Spinal cord (tissue), 10 donors: ENCODE measurements around the gene HSD3B7. TPM values are rescaled to one million over a fixed set of nuclear protein-coding genes. Genes with fewer than 3 reads are reported as not detected.

Experiments
- DNase-seq, 6 donors: peaks; one replicate each; pipeline versions ENCODE4 v3.0.0 to v3.0.0-alpha.2; 2013 to 2015; ENCODE audit warnings: low spot score in 6 of 6, low read depth in 4 of 6
- H3K27ac ChIP-seq: one replicate; pipeline ENCODE4 v1.5.1; 2013; ENCODE audit warnings: low read depth, low read length, control low read depth
- H3K27me3 ChIP-seq: one replicate; pipeline ENCODE4 v1.6.1; 2013; ENCODE audit warnings: low read length; ENCODE audit not compliant: control insufficient read depth, insufficient read depth
- H3K36me3 ChIP-seq: one replicate; pipeline ENCODE4 v1.6.1; 2013; ENCODE audit warnings: low read length; ENCODE audit not compliant: control insufficient read depth, insufficient read depth
- H3K4me1 ChIP-seq: one replicate; pipeline ENCODE4 v1.6.1; 2013; ENCODE audit warnings: low read length; ENCODE audit not compliant: control insufficient read depth, insufficient read depth
- H3K4me3 ChIP-seq: one replicate; pipeline ENCODE4 v1.5.1; 2013; ENCODE audit warnings: low read depth, low read length, control low read depth
- H3K9me3 ChIP-seq: one replicate; pipeline ENCODE4 v1.6.1; 2013; ENCODE audit warnings: low read length; ENCODE audit not compliant: control insufficient read depth, insufficient read depth
- WGBS: methylation state at CpG from one replicate; pipeline ENCODE4 v1.1.5; 2013; ENCODE audit warnings: missing lambda C conversion rate; ENCODE audit not compliant: insufficient coverage; 5-methylcytosine and 5-hydroxymethylcytosine counted together
- polyA plus RNA-seq, 2 donors: library from polyadenylated mRNA; unstranded; fragments of 120-200 nt; gene quantifications; one replicate each; pipeline ENCODE4 v1.2.1, GENCODE V29; 2013; ENCODE audit not compliant: insufficient read length in 2 of 2
- total RNA-seq, 2 donors: library from RNA; depleted of rRNA in 1 of 2; stranded (reverse); fragments of 120-200 nt in 1 of 2; fragments of >200 nt in 1 of 2; gene quantifications; one replicate each; pipeline versions ENCODE4 v1.2.3 to v1.2.4, GENCODE V29; 2013 to 2014
- donor health status: healthy.

The HSD3B7 gene
- total and polyA plus RNA-seq, 4 donors: 5.7 to 14.7 (median 8.4) TPM

- Histone ChIP-seq H3K4me3 (no peak overlapping the region), H3K9me3 (no peaks in the 10 kb centered on the region), H3K4me1 (peaks cover 17% of the 10 kb centered on the region), H3K27me3 (no peaks in the 10 kb centered on the region), H3K27ac (no peak overlapping the region), H3K36me3 (peaks cover 95% of the 10 kb centered on the region)
- no peak for DNase-seq
- 91% methylated on average over 30 of the region's 30 CpGs for WGBS
These were observed 2.7 kb downstream of the HSD3B7 start for GRCh38 chr16:30987581-30988190.

DNA sequence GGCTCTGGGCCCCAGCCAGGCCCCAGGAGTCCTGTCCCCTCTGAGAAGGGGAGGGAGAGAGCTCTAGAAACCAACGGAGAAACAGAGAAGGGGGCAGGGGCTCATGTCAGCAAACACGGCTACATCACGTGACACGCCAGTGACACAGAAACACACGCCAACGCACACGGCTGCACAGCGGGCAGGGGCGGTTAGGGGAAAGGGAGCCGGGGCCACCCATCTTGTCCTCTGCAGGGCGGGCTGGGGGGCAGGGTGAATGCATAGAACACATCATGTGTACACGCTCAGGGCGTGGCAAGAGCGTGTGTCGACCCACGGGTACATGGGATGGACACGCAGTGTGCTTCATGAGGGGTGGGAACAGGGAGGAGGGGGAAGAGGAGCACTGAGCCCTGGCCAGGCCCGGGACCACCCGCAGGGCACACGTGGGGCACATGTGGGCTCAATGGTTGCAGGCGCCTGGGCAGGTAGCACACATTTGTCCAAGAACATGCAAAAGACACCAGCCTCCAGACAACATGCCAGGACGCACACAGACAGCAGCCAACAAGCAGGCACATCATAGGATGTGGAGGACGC lies 4.6 kb downstream of the HSD3B7 start:
- WGBS: 90% methylated on average over 20 of the region's 23 CpGs
- Histone ChIP-seq H3K27me3 (no peaks in the 10 kb centered on the region), H3K4me1 (peaks cover 11% of the 10 kb centered on the region), H3K9me3 (no peaks in the 10 kb centered on the region), H3K4me3 (no peak overlapping the region), H3K27ac (no peak overlapping the region), H3K36me3 (peaks cover 94% of the 10 kb centered on the region)
- DNase-seq: no peak

GRCh38 chr16:30990105-30990504 lies 5.1 kb downstream of the HSD3B7 start:
- no peak for DNase-seq
- 86% methylated on average over 8 of the region's 12 CpGs for WGBS
- peaks cover 6% of the 10 kb centered on the region for H3K4me1 ChIP-seq
- no peaks in the 10 kb centered on the region for H3K27me3 ChIP-seq
- peaks cover 92% of the 10 kb centered on the region for H3K36me3 ChIP-seq
- no peaks in the 10 kb centered on the region for H3K9me3 ChIP-seq
- no peak overlapping the region for H3K4me3 ChIP-seq
- no peak overlapping the region for H3K27ac ChIP-seq

DNA sequence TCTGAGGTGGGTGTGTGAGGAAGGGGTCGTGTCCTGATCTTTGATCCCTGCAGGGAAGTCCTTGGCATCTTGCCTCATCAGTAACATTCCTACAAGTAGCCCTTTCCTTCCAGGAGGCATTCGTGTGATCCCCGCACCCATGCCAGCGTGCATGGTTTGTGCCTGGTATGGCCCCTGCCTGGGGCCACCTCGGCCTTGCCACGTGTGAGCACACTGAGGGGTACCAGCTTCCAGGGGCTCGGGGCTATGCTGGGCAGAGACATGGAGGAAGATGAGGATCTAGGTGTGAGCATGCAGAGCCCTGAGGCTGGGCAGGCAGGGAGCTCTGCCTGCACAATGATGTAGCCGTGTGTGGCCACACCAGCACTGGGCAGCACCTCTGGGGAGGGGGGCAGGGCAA lies 6.0 kb downstream of the HSD3B7 start:
- Histone ChIP-seq H3K36me3 (peaks cover 82% of the 10 kb centered on the region), H3K27me3 (no peaks in the 10 kb centered on the region), H3K4me1 (no peaks in the 10 kb centered on the region), H3K9me3 (no peaks in the 10 kb centered on the region), H3K4me3 (no peak overlapping the region), H3K27ac (no peak overlapping the region)
- 69% methylated on average over 7 of the region's 8 CpGs for WGBS
- no peak for DNase-seq

GRCh38 chr16:30992276-30992780 lies 7.3 kb downstream of the HSD3B7 start:
- no peak overlapping the region for H3K27ac ChIP-seq
- no peaks in the 10 kb centered on the region for H3K27me3 ChIP-seq
- peaks cover 82% of the 10 kb centered on the region for H3K36me3 ChIP-seq
- no peak overlapping the region for H3K4me3 ChIP-seq
- DNase-seq: no peak
- WGBS: 95% methylated on average over 10 of the region's 21 CpGs
- H3K4me1 ChIP-seq: peaks cover 8% of the 10 kb centered on the region
- H3K9me3 ChIP-seq: no peaks in the 10 kb centered on the region

DNA sequence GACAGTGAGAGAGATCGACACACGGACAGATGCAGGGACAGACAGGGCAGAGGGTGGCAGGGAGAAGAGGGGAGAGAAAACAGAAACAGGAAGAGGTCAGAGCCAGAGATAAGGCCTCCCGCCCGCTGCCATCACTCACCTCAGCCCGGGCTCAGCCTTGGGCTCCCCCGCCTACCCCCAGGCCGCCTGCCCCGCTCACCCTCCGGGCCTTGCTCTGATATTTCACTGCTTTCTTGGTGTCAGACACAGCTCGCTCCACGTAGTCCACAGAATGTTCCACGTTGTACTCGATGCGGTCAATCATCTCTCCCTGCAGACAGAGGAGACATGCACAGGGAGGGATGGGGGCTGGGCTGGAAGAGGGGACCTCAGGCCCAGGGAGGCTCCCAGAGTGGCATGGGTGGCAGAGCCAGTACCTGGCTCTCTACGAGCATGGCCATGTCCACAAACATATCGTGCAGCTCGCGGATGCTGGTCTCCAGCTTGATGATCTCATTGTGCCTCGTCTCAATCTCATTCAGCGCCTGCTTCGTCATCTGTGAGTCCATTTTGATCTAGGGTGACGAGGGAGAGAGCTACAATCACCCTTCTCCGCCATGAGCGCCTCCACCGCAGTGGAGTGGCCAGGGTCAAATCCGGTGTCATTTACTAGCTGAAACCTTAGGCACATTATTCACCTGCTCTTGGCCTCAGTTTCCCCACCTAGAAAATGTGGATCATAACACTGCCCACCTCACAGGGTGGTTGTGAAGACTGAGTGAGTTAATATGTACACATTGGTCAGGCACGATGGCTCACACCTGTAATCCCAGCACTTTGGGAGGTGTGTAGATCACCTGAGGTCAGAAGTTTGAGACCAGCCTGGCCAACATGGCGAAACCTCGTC lies 8.2 kb downstream of the HSD3B7 start:
- no peak overlapping the region for H3K27ac ChIP-seq

GRCh38 chr16:30995927-30996323 lies 10.9 kb downstream of the HSD3B7 start:
- peaks cover 13% of the 10 kb centered on the region for H3K4me1 ChIP-seq
- peaks cover 69% of the 10 kb centered on the region for H3K36me3 ChIP-seq
- no peaks in the 10 kb centered on the region for H3K9me3 ChIP-seq
- H3K4me3 ChIP-seq: no peak overlapping the region
- DNase-seq: no peak
- H3K27me3 ChIP-seq: no peaks in the 10 kb centered on the region
- 89% methylated on average over 8 of the region's 11 CpGs for WGBS
- H3K27ac ChIP-seq: no peak overlapping the region

More for the DNA sequence above, 8.2 kb downstream of the HSD3B7 start:
- Histone ChIP-seq H3K27me3 (no peaks in the 10 kb centered on the region), H3K36me3 (peaks cover 81% of the 10 kb centered on the region), H3K4me3 (no peak overlapping the region), H3K4me1 (peaks cover 13% of the 10 kb centered on the region), H3K9me3 (no peaks in the 10 kb centered on the region)
- no peak for DNase-seq
- 87% methylated on average over 19 of the region's 29 CpGs for WGBS

GRCh38 chr16:30996324-30996984 lies 11.4 kb downstream of the HSD3B7 start:
- Histone ChIP-seq H3K4me1 (peaks cover 13% of the 10 kb centered on the region), H3K9me3 (no peaks in the 10 kb centered on the region), H3K27ac (no peak overlapping the region), H3K27me3 (no peaks in the 10 kb centered on the region), H3K36me3 (peaks cover 68% of the 10 kb centered on the region), H3K4me3 (peak overlapping the region; percentile 26)
- 42% methylated on average over 15 of the region's 23 CpGs for WGBS
- DNase-seq: no peak

DNA sequence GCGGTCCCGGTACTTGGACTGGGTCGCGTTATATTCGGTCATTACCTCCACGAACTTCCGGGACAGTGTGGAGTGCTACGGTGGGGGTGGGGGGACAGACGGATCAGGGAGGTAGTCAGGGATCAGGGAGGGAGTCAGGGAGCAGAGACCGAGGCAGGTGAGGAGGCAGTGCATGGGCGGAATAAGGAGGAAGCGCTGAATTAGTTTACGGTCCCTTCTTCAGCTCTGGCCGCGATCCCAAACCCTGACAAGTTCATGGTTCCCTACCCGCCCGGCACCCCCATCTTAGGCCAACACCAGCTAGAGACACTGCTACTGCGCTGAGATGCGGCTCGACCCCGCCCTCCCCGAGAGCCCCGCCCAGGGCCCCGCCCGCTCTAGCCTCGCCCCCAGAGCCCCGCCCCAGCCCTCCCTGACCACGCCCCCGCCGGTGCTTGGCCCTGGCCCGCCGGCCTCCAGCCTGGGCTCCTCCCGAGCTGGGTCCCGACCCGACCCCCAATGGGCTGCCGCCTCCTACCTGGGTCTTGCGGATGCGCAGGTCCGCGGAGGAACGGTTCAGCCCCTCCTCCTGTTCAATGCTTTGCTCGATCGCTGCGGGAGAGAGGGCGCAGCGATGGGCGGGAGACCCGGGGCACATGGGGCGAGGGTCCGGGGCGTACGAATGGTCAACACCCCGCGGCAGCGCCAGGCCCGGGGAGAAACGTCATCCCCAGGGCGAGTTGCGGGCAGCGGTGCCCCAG lies 12.1 kb downstream of the HSD3B7 start:
- 6% methylated on average over 57 of the region's 60 CpGs for WGBS
- Histone ChIP-seq H3K4me1 (peaks cover 13% of the 10 kb centered on the region), H3K27ac (no peak overlapping the region), H3K36me3 (peaks cover 69% of the 10 kb centered on the region), H3K4me3 (peak overlapping the region; percentile 31), H3K27me3 (no peaks in the 10 kb centered on the region), H3K9me3 (no peaks in the 10 kb centered on the region)
- DNase-seq: peak in 2 of 6 donors; percentile 28 to 64
